OCI-LY3 (cell line): ENCODE measurements around the gene GDE1.

Experiments
- EZH2phosphoT487 ChIP-seq: fragments of 200-600 bp; shearing (Covaris generic); IDR thresholded peaks from 2 replicates; pipeline ENCODE4 v1.6.1; 2018; ENCODE audit warnings: antibody characterized with exemption, mixed run types, low read depth
- TF ChIP-seq, protein P1 (sequence below): fragments of 200-600, 300-600 bp; sonication (generic); IDR thresholded peaks from 2 replicates; pipeline ENCODE4 v1.5.1; 2014; ENCODE audit warnings: antibody characterized with exemption, low read length, low read depth

DNA sequence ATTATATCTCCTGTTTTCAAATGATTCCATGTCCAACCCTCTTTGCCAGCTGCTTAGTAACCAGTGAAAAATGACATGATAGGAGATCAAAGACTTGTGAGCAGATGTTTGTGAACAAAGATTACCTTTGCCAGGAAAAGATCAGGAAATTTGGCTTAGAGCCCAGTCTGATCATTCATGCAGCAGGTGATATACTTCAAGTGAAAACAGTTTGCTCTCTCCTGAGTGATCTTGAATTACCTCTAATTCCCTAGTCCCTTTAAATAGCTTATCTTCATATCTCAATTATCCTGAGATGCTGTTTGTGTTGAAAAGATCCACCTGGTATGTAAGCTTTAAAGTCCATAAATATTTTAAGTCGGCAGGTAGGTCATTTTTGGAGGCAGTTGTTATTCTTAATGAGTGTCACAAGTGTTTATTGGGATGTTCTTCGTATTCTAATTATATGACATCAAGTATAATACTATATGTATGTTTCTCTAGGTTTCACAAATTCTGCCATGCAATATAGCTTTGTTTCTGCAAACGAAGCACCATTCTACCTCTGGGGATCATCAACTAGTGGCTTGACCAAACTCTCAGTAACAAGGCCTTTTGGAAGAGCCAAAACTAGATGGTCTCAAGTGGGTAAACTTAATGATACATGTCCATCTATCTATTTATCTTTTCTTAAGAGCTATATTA lies 20.4 kb upstream of the GDE1 start:
- TF ChIP-seq, protein P1, sequence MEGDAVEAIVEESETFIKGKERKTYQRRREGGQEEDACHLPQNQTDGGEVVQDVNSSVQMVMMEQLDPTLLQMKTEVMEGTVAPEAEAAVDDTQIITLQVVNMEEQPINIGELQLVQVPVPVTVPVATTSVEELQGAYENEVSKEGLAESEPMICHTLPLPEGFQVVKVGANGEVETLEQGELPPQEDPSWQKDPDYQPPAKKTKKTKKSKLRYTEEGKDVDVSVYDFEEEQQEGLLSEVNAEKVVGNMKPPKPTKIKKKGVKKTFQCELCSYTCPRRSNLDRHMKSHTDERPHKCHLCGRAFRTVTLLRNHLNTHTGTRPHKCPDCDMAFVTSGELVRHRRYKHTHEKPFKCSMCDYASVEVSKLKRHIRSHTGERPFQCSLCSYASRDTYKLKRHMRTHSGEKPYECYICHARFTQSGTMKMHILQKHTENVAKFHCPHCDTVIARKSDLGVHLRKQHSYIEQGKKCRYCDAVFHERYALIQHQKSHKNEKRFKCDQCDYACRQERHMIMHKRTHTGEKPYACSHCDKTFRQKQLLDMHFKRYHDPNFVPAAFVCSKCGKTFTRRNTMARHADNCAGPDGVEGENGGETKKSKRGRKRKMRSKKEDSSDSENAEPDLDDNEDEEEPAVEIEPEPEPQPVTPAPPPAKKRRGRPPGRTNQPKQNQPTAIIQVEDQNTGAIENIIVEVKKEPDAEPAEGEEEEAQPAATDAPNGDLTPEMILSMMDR: no peak
- TF ChIP-seq EZH2phosphoT487: no peak
